CD4-positive, alpha-beta memory T cell (primary cell): ENCODE results near the gene DAP3. TPM values are rescaled to one million over a fixed set of nuclear protein-coding genes. Genes with fewer than 3 reads are reported as not detected.
"Not testable (repeated sequence)": the region's sequence is repeated elsewhere in the genome, so short reads cannot be mapped to it uniquely, and the experiment has no call there.

Experiments
- CTCF ChIA-PET: fragments of 350-600 bp; sonication (Branson Sonifier 250); formaldehyde crosslinking; loops from one replicate; lab custom pipeline; 2021; ENCODE audit warnings: inconsistent platforms; ENCODE audit not compliant: partially characterized antibody; lab: Charles Lee
- POLR2A ChIA-PET: fragments of 350-600 bp; sonication (Branson Sonifier 250); formaldehyde crosslinking; loops from one replicate; lab custom pipeline; 2021; ENCODE audit not compliant: partially characterized antibody; lab: Charles Lee
- DNase-seq, 5 donors: peaks; one replicate each; pipeline versions ENCODE4 v3.0.0 to v3.0.0-alpha.2; 2020 to 2022; ENCODE audit warnings: mixed read lengths in 1 of 5
- H3K27ac ChIP-seq: one replicate; pipeline ENCODE4 v1.7.0; 2013; ENCODE audit warnings: low read depth, low read length
- H3K27me3 ChIP-seq: 2 replicates; pipeline ENCODE4 v1.7.0; 2013; ENCODE audit warnings: mild to moderate bottlenecking, low read length, moderate library complexity; ENCODE audit not compliant: insufficient read depth
- H3K36me3 ChIP-seq: 2 replicates; pipeline ENCODE4 v1.7.0; 2013; ENCODE audit warnings: mild to moderate bottlenecking, low read length, moderate library complexity; ENCODE audit not compliant: insufficient read depth
- H3K4me1 ChIP-seq: 2 replicates; pipeline ENCODE4 v1.7.0; 2013; ENCODE audit warnings: mild to moderate bottlenecking, low read length, moderate library complexity; ENCODE audit not compliant: insufficient read depth
- H3K4me3 ChIP-seq, 2 donors: one replicate each; pipeline ENCODE4 v1.7.0; 2013; ENCODE audit warnings: low read length in 2 of 2, mild to moderate bottlenecking in 1 of 2
- H3K9me3 ChIP-seq, 2 donors: one replicate each; pipeline ENCODE4 v1.7.0; 2013; ENCODE audit warnings: low read length in 2 of 2, control low read depth in 1 of 2; ENCODE audit not compliant: control insufficient read depth in 1 of 2
- H3K27ac Mint-ChIP-seq, 7 donors: one replicate each; pipeline ENCODE4 v1.8.0; 2020 to 2021; ENCODE audit warnings: mixed read lengths in 7 of 7, mild to moderate bottlenecking in 6 of 7, inconsistent platforms in 3 of 7, moderate library complexity in 3 of 7
- H3K27me3 Mint-ChIP-seq, 2 donors: one replicate each; pipeline ENCODE4 v1.8.0; 2020 to 2021; ENCODE audit warnings: mixed read lengths in 2 of 2
- H3K36me3 Mint-ChIP-seq, 2 donors: one replicate each; pipeline ENCODE4 v1.8.0; 2020 to 2021; ENCODE audit warnings: mixed read lengths in 2 of 2, inconsistent platforms in 1 of 2, mild to moderate bottlenecking in 1 of 2
- H3K4me1 Mint-ChIP-seq, 4 donors: one replicate each; pipeline ENCODE4 v1.8.0; 2020 to 2021; ENCODE audit warnings: mixed read lengths in 4 of 4, mild to moderate bottlenecking in 1 of 4
- H3K4me3 Mint-ChIP-seq, 8 donors: one replicate each; pipeline ENCODE4 v1.8.0; 2020 to 2021; ENCODE audit warnings: mixed read lengths in 8 of 8, mild to moderate bottlenecking in 7 of 8, moderate library complexity in 6 of 8, inconsistent platforms in 3 of 8
- H3K9me3 Mint-ChIP-seq, 8 donors: one replicate each; pipeline ENCODE4 v1.8.0; 2020 to 2021; ENCODE audit warnings: mixed read lengths in 8 of 8, mild to moderate bottlenecking in 5 of 8, inconsistent platforms in 3 of 8, moderate library complexity in 1 of 8
- intact Hi-C: fragments of 100-400 bp; cut with micrococcal nuclease; formaldehyde crosslinking; loops from one replicate; pipeline ENCODE4 v1.15.1; 2023
- polyA plus RNA-seq, 2 donors: library from polyadenylated mRNA; unstranded; fragments of 300-500 nt; fragmentation: Illumina TruSeq; gene quantifications; one replicate each; pipeline ENCODE4 v1.2.3, GENCODE V29; 2021
- total RNA-seq, 2 experiments: library from RNA; stranded (reverse); gene quantifications; one replicate each; pipeline ENCODE4 v1.2.3, GENCODE V29; 2021

DAP3 gene
- total and polyA plus RNA-seq, 4 experiments from 2014 or later, result 102 to 177 (median 131) TPM

- peaks cover 74% of the 10 kb centered on the region for H3K36me3 ChIP-seq
- POLR2A ChIA-PET, result no interaction called here
Observed at GRCh38 chr1:155669233-155670162, 19.4 kb upstream of the DAP3 start.

GRCh38 chr1:155671750-155672149 is 17.1 kb upstream of the DAP3 start:
- Mint-ChIP-seq H3K9me3 (no peaks in the 10 kb centered on the region), H3K4me3 (no peak overlapping the region), H3K27ac (no peak overlapping the region), H3K36me3 (peaks cover 55 to 79% of the 10 kb centered on the region in 2 donors), H3K27me3 (no peaks in the 10 kb centered on the region), H3K4me1 (no peaks in the 10 kb centered on the region)
- Histone ChIP-seq H3K4me3 (no peak overlapping the region), H3K36me3 (peaks cover 79% of the 10 kb centered on the region), H3K27ac (no peak overlapping the region), H3K27me3 (no peaks in the 10 kb centered on the region), H3K9me3 (no peaks in the 10 kb centered on the region), H3K4me1 (no peaks in the 10 kb centered on the region)
- intact Hi-C loops, result no loop called here
- ChIA-PET CTCF (no interaction called here), POLR2A (no interaction called here)
- no peak for DNase-seq

More at GRCh38 chr1:155669233-155670162, 19.4 kb upstream of the DAP3 start:
- Mint-ChIP-seq H3K9me3 (no peaks in the 10 kb centered on the region), H3K4me3 (no peak overlapping the region), H3K27me3 (no peaks in the 10 kb centered on the region), H3K36me3 (peaks cover 49 to 71% of the 10 kb centered on the region in 2 donors), H3K27ac (peak overlapping the region in 2 of 7 donors; percentile 18 to 57), H3K4me1 (peaks cover 0 to 1% (median 0%) of the 10 kb centered on the region in 4 donors)
- H3K4me1 ChIP-seq, result no peaks in the 10 kb centered on the region
- intact Hi-C loops, result no loop called here
- H3K9me3 ChIP-seq, result no peaks in the 10 kb centered on the region
- no peak overlapping the region for H3K4me3 ChIP-seq
- no peaks in the 10 kb centered on the region for H3K27me3 ChIP-seq
- no peak overlapping the region for H3K27ac ChIP-seq
- CTCF ChIA-PET, result no interaction called here
- no peak for DNase-seq

GRCh38 chr1:155673003-155673402 is 15.9 kb upstream of the DAP3 start:
- intact Hi-C loops, result no loop called here
- POLR2A ChIA-PET, result no interaction called here

GRCh38 chr1:155678027-155678426 is 10.9 kb upstream of the DAP3 start:
- H3K36me3 ChIP-seq, result peaks cover 51% of the 10 kb centered on the region

More at GRCh38 chr1:155673003-155673402, 15.9 kb upstream of the DAP3 start:
- DNase-seq, result no peak
- CTCF ChIA-PET, result no interaction called here
- no peaks in the 10 kb centered on the region for H3K4me1 Mint-ChIP-seq
- H3K4me3 Mint-ChIP-seq, result no peak overlapping the region
- Histone ChIP-seq H3K9me3 (no peaks in the 10 kb centered on the region), H3K27me3 (no peaks in the 10 kb centered on the region), H3K4me3 (no peak overlapping the region), H3K4me1 (no peaks in the 10 kb centered on the region), H3K27ac (no peak overlapping the region), H3K36me3 (peaks cover 85% of the 10 kb centered on the region)
- no peaks in the 10 kb centered on the region for H3K27me3 Mint-ChIP-seq
- peaks cover 62 to 82% of the 10 kb centered on the region in 2 donors for H3K36me3 Mint-ChIP-seq
- H3K9me3 Mint-ChIP-seq, result no peaks in the 10 kb centered on the region
- H3K27ac Mint-ChIP-seq, result no peak overlapping the region

GRCh38 chr1:155678992-155679391 is 9.9 kb upstream of the DAP3 start:
- CTCF ChIA-PET, H3K4me3 ChIP-seq, POLR2A ChIA-PET, H3K27ac ChIP-seq, H3K27me3 Mint-ChIP-seq, DNase-seq, H3K9me3 ChIP-seq, intact Hi-C loops, H3K4me3 Mint-ChIP-seq, H3K27me3 ChIP-seq, H3K9me3 Mint-ChIP-seq: not testable (repeated sequence)
- peaks cover 47 to 74% of the 10 kb centered on the region in 2 donors for H3K36me3 Mint-ChIP-seq
- H3K36me3 ChIP-seq, result peaks cover 46% of the 10 kb centered on the region
- peak overlapping the region in 2 of 7 donors; percentile 5 to 77 for H3K27ac Mint-ChIP-seq
- peaks cover 17% of the 10 kb centered on the region for H3K4me1 ChIP-seq
- H3K4me1 Mint-ChIP-seq, result peaks cover 7 to 23% (median 10%) of the 10 kb centered on the region in 4 donors

More at GRCh38 chr1:155678027-155678426, 10.9 kb upstream of the DAP3 start:
- H3K27me3 Mint-ChIP-seq, result no peaks in the 10 kb centered on the region
- no peaks in the 10 kb centered on the region for H3K27me3 ChIP-seq
- no peak overlapping the region for H3K4me3 ChIP-seq
- H3K9me3 Mint-ChIP-seq, result no peaks in the 10 kb centered on the region
- H3K4me1 Mint-ChIP-seq, result peaks cover 0 to 14% (median 4%) of the 10 kb centered on the region in 4 donors
- no peak overlapping the region for H3K27ac Mint-ChIP-seq
- peaks cover 50 to 73% of the 10 kb centered on the region in 2 donors for H3K36me3 Mint-ChIP-seq
- peaks cover 8% of the 10 kb centered on the region for H3K4me1 ChIP-seq
- no peak overlapping the region for H3K27ac ChIP-seq
- POLR2A ChIA-PET, result no interaction called here
- no peaks in the 10 kb centered on the region for H3K9me3 ChIP-seq
- DNase-seq, result no peak
- intact Hi-C loops, result no loop called here
- CTCF ChIA-PET, result no interaction called here
- H3K4me3 Mint-ChIP-seq, result no peak overlapping the region

- intact Hi-C loops, result loop anchor here (10.0 kb wide), 2 partner anchors 54 to 344 kb away; partner anchors contain the start of gene SSR2
Observed at GRCh38 chr1:155680531-155680930, 8.4 kb upstream of the DAP3 start.

GRCh38 chr1:155681776-155682175 is 7.1 kb upstream of the DAP3 start:
- Mint-ChIP-seq H3K4me1 (peaks cover 26 to 51% (median 34%) of the 10 kb centered on the region in 4 donors), H3K4me3 (peak overlapping the region in 1 of 8 donors; percentile 18), H3K27me3 (no peaks in the 10 kb centered on the region), H3K9me3 (no peaks in the 10 kb centered on the region), H3K27ac (peak overlapping the region in 4 of 7 donors; percentile 9 to 53 (median 31)), H3K36me3 (peaks cover 33 to 61% of the 10 kb centered on the region in 2 donors)
- intact Hi-C loops, result loop anchor here (10.0 kb wide), 2 partner anchors 53 to 343 kb away; partner anchors contain the start of gene SSR2
- Histone ChIP-seq H3K9me3 (no peaks in the 10 kb centered on the region), H3K4me3 (no peak overlapping the region), H3K27me3 (no peaks in the 10 kb centered on the region), H3K4me1 (peaks cover 44% of the 10 kb centered on the region), H3K36me3 (peaks cover 23% of the 10 kb centered on the region), H3K27ac (peak overlapping the region; percentile 3)
- ChIA-PET POLR2A (interaction anchor here (0.6 kb wide), 1 partner anchor 24 kb away, joined by 3 read pairs; no protein-coding TSS in a partner anchor), CTCF (no interaction called here)
- DNase-seq, result no peak

More at GRCh38 chr1:155680531-155680930, 8.4 kb upstream of the DAP3 start:
- H3K36me3 Mint-ChIP-seq, result peaks cover 42 to 71% of the 10 kb centered on the region in 2 donors
- DNase-seq, result no peak
- peaks cover 33% of the 10 kb centered on the region for H3K36me3 ChIP-seq
- no peak overlapping the region for H3K4me3 ChIP-seq
- H3K9me3 Mint-ChIP-seq, result no peaks in the 10 kb centered on the region
- H3K4me1 Mint-ChIP-seq, result peaks cover 17 to 39% (median 24%) of the 10 kb centered on the region in 4 donors
- POLR2A ChIA-PET, result interaction anchor here (0.6 kb wide), 1 partner anchor 565 kb away, joined by 3 read pairs; no protein-coding TSS in a partner anchor
- no peaks in the 10 kb centered on the region for H3K27me3 ChIP-seq
- H3K27me3 Mint-ChIP-seq, result no peaks in the 10 kb centered on the region
- peaks cover 33% of the 10 kb centered on the region for H3K4me1 ChIP-seq
- H3K27ac ChIP-seq, result no peak overlapping the region
- H3K27ac Mint-ChIP-seq, result peak overlapping the region in 2 of 7 donors; percentile 3 to 55
- H3K9me3 ChIP-seq, result no peaks in the 10 kb centered on the region
- peak overlapping the region in 1 of 8 donors; percentile 28 for H3K4me3 Mint-ChIP-seq
- CTCF ChIA-PET, result no interaction called here
